SK-N-SH treated with all-trans-retinoic acid at 6 μM for 48 hours (cell line): ENCODE results near the gene SPIRE2.
"Not testable (repeated sequence)": the region's sequence is repeated elsewhere in the genome, so short reads cannot be mapped to it uniquely, and the experiment has no call there.

ENCODE experiments used
- ATAC-seq: fragments of 200-7000 bp; cut with Tn5 transposase; 3 replicates; pipeline ENCODE4 v1.9.1; 2020; ENCODE audit warnings: mild to moderate bottlenecking, moderate library complexity
- ARNTL ChIP-seq: fragments of 450-650 bp; formaldehyde crosslinking; IDR thresholded peaks from 2 replicates; pipeline ENCODE4 v1.5.0; 2020; ENCODE audit warnings: low read depth, mild to moderate bottlenecking, moderate library complexity, borderline replicate concordance
- BACH2 ChIP-seq: fragments of 250-450 bp; sonication (Bioruptor Pico); IDR thresholded peaks from 2 replicates; pipeline ENCODE4 v1.9.0; 2021; ENCODE audit warnings: mild to moderate bottlenecking, borderline replicate concordance
- CREB5 ChIP-seq: fragments of 250-450 bp; sonication (Bioruptor Pico); IDR thresholded peaks from 2 replicates; pipeline ENCODE4 v1.5.1; 2020; ENCODE audit warnings: low read depth, mild to moderate bottlenecking, moderate library complexity
- CSDC2 ChIP-seq: fragments of 250-450 bp; sonication (Bioruptor Pico); IDR thresholded peaks from 2 replicates; pipeline ENCODE4 v1.5.0; 2020; ENCODE audit warnings: mild to moderate bottlenecking, moderate library complexity
- CSRNP3 ChIP-seq: fragments of 250-450 bp; sonication (Bioruptor Pico); IDR thresholded peaks from 2 replicates; pipeline ENCODE4 v1.5.1; 2021; ENCODE audit warnings: mild to moderate bottlenecking, moderate library complexity
- ESRRG ChIP-seq: fragments of 250-450 bp; sonication (Bioruptor Pico); IDR thresholded peaks from 2 replicates; pipeline ENCODE4 v1.6.1; 2021; ENCODE audit warnings: mild to moderate bottlenecking
- GLIS3 ChIP-seq: fragments of 250-450 bp; sonication (Bioruptor Pico); IDR thresholded peaks from 2 replicates; pipeline ENCODE4 v1.5.0; 2020; ENCODE audit warnings: mild to moderate bottlenecking, moderate library complexity
- ISL1 ChIP-seq: fragments of 250-450 bp; sonication (Bioruptor Pico); IDR thresholded peaks from 2 replicates; pipeline ENCODE4 v2.1.2; 2022; ENCODE audit warnings: mild to moderate bottlenecking, moderate library complexity
- OSR1 ChIP-seq: fragments of 250-450 bp; sonication (Bioruptor Pico); IDR thresholded peaks from 2 replicates; pipeline ENCODE4 v1.8.0; 2022; ENCODE audit warnings: moderate library complexity, mild to moderate bottlenecking, inconsistent platforms
- PATZ1 ChIP-seq: fragments of 250-450 bp; sonication (Bioruptor Pico); IDR thresholded peaks from 2 replicates; pipeline ENCODE4 v1.8.0; 2020; ENCODE audit warnings: mild to moderate bottlenecking, moderate library complexity, borderline replicate concordance
- POU6F1 ChIP-seq: fragments of 250-450 bp; sonication (Bioruptor Pico); IDR thresholded peaks from 2 replicates; pipeline ENCODE4 v1.8.0; 2021; ENCODE audit warnings: low read depth, mild to moderate bottlenecking, moderate library complexity, borderline replicate concordance
- PPARA ChIP-seq: fragments of 250-450 bp; sonication (Bioruptor Pico); IDR thresholded peaks from 2 replicates; pipeline ENCODE4 v1.5.0; 2020; ENCODE audit warnings: mild to moderate bottlenecking, borderline replicate concordance
- RARB ChIP-seq: fragments of 250-450 bp; sonication (Bioruptor Pico); IDR thresholded peaks from 2 replicates; pipeline ENCODE4 v1.8.0; 2021; ENCODE audit warnings: mild to moderate bottlenecking, moderate library complexity
- SNAI2 ChIP-seq: fragments of 250-450 bp; sonication (Bioruptor Pico); IDR thresholded peaks from 2 replicates; pipeline ENCODE4 v1.5.0; 2020; ENCODE audit warnings: mild to moderate bottlenecking, moderate library complexity
- TCF4 ChIP-seq: fragments of 250-450 bp; sonication (Bioruptor Pico); IDR thresholded peaks from 2 replicates; pipeline ENCODE4 v1.8.0; 2021; ENCODE audit warnings: mild to moderate bottlenecking, moderate library complexity, borderline replicate concordance
- TOX ChIP-seq: fragments of 250-450 bp; sonication (Bioruptor Pico); IDR thresholded peaks from 2 replicates; pipeline ENCODE4 v1.8.0; 2021; ENCODE audit warnings: mild to moderate bottlenecking, moderate library complexity, borderline replicate concordance
- TSHZ2 ChIP-seq: fragments of 250-450 bp; sonication (Bioruptor Pico); IDR thresholded peaks from 2 replicates; pipeline ENCODE4 v1.5.0; 2020; ENCODE audit warnings: mild to moderate bottlenecking, moderate library complexity
- ZC3H10 ChIP-seq: fragments of 250-450 bp; sonication (Bioruptor Pico); IDR thresholded peaks from 2 replicates; pipeline ENCODE4 v1.5.1; 2021; ENCODE audit warnings: mild to moderate bottlenecking, moderate library complexity
- ZFP3 ChIP-seq: fragments of 250-450 bp; sonication (Bioruptor Pico); IDR thresholded peaks from 2 replicates; pipeline ENCODE4 v1.5.0; 2020; ENCODE audit warnings: mild to moderate bottlenecking, moderate library complexity
- ZFP30 ChIP-seq: fragments of 450-650 bp; formaldehyde crosslinking; IDR thresholded peaks from 2 replicates; pipeline ENCODE4 v1.5.0; 2022; ENCODE audit warnings: mild to moderate bottlenecking, moderate library complexity
- ZNF565 ChIP-seq: fragments of 450-650 bp; formaldehyde crosslinking; conservative IDR thresholded peaks from 2 replicates; pipeline ENCODE4 v1.5.0; 2020; ENCODE audit warnings: low read depth, mild to moderate bottlenecking, moderate library complexity
- ZNF70 ChIP-seq: fragments of 450-650 bp; formaldehyde crosslinking; IDR thresholded peaks from 2 replicates; pipeline ENCODE4 v1.5.0; 2020; ENCODE audit warnings: mild to moderate bottlenecking, moderate library complexity
- ZNF8 ChIP-seq: fragments of 450-650 bp; formaldehyde crosslinking; IDR thresholded peaks from 2 replicates; pipeline ENCODE4 v1.5.0; 2020; ENCODE audit warnings: mild to moderate bottlenecking, moderate library complexity

SPIRE2 gene

GRCh38 chr16:89823087-89823823 lies 5.0 kb upstream of the SPIRE2 start:
- TF ChIP-seq PATZ1 (CRISPR knock-in tag) = no peak
- no peak for TF ChIP-seq ISL1
- TF ChIP-seq GLIS3 (CRISPR knock-in tag) = no peak
- TF ChIP-seq OSR1 (CRISPR knock-in tag) = no peak
- no peak for TF ChIP-seq ZNF70
- no peak for TF ChIP-seq ZFP3 (CRISPR knock-in tag)
- no peak for TF ChIP-seq BACH2 (CRISPR knock-in tag)
- no peak for TF ChIP-seq ZFP30 (CRISPR knock-in tag)
- no peak for TF ChIP-seq ZC3H10 (CRISPR knock-in tag)
- TF ChIP-seq PPARA (CRISPR knock-in tag) = no peak
- no peak for TF ChIP-seq ZNF8 (CRISPR knock-in tag)
- TF ChIP-seq POU6F1 (CRISPR knock-in tag) = no peak
- no peak for TF ChIP-seq ESRRG
- no peak for TF ChIP-seq TCF4 (CRISPR knock-in tag)
- no peak for TF ChIP-seq SNAI2 (CRISPR knock-in tag)
- no peak for TF ChIP-seq ZNF565
- TF ChIP-seq RARB (CRISPR knock-in tag) = no peak
- TF ChIP-seq ARNTL (CRISPR knock-in tag) = no peak
- TF ChIP-seq CSDC2 (CRISPR knock-in tag) = no peak
- ATAC-seq = no peak

GRCh38 chr16:89823824-89824148 lies 4.5 kb upstream of the SPIRE2 start:
- ATAC-seq = not testable (repeated sequence)

- no peak for TF ChIP-seq ZFP30 (CRISPR knock-in tag)
- TF ChIP-seq CREB5 = no peak
- TF ChIP-seq ZNF8 (CRISPR knock-in tag) = no peak
- TF ChIP-seq CSRNP3 (CRISPR knock-in tag) = no peak
- no peak for TF ChIP-seq SNAI2 (CRISPR knock-in tag)
- no peak for TF ChIP-seq ESRRG
- TF ChIP-seq BACH2 (CRISPR knock-in tag) = no peak
- no peak for TF ChIP-seq PPARA (CRISPR knock-in tag)
- TF ChIP-seq ZC3H10 (CRISPR knock-in tag) = no peak
- TF ChIP-seq TSHZ2 (CRISPR knock-in tag) = no peak
- no peak for TF ChIP-seq ARNTL (CRISPR knock-in tag)
- TF ChIP-seq RARB (CRISPR knock-in tag) = no peak
- TF ChIP-seq TOX = no peak
- no peak for TF ChIP-seq ISL1
- no peak for TF ChIP-seq TCF4 (CRISPR knock-in tag)
- TF ChIP-seq CSDC2 (CRISPR knock-in tag) = no peak
- no peak for TF ChIP-seq OSR1 (CRISPR knock-in tag)
- TF ChIP-seq POU6F1 (CRISPR knock-in tag) = no peak
- TF ChIP-seq ZFP3 (CRISPR knock-in tag) = no peak
- TF ChIP-seq, all 23 proteins: peak for 0
- ATAC-seq = no peak
Observed at GRCh38 chr16:89826531-89827382, 1.5 kb upstream of the SPIRE2 start.
